Left ventricle myocardium inferior (tissue), 1 donor: ENCODE results near the gene PLEKHB2. TPM values are rescaled to one million over a fixed set of nuclear protein-coding genes. Genes with fewer than 3 reads are reported as not detected.
"Not testable (repeated sequence)": the region's sequence is repeated elsewhere in the genome, so short reads cannot be mapped to it uniquely, and the experiment has no call there.

Experiments used
- DNase-seq: peaks from one replicate; pipeline ENCODE4 v3.0.0-alpha.2; 2020
- H3K27ac ChIP-seq: fragments of 200-600 bp; replicated peaks from 2 replicates; pipeline ENCODE4 v1.8.0; 2021
- H3K27me3 ChIP-seq: fragments of 200-600 bp; 2 replicates; pipeline ENCODE4 v1.8.0; 2021; ENCODE audit warnings: low read depth
- H3K36me3 ChIP-seq: fragments of 200-600 bp; 2 replicates; pipeline ENCODE4 v1.8.0; 2021
- H3K4me1 ChIP-seq: fragments of 200-600 bp; 2 replicates; pipeline ENCODE4 v1.8.0; 2021
- H3K4me3 ChIP-seq: fragments of 200-600 bp; 2 replicates; pipeline ENCODE4 v1.8.0; 2021; ENCODE audit warnings: mild to moderate bottlenecking, moderate library complexity
- H3K9me3 ChIP-seq: fragments of 200-600 bp; replicated peaks from 2 replicates; pipeline ENCODE4 v1.8.0; 2021
- intact Hi-C: fragments of 100-400 bp; cut with micrococcal nuclease; formaldehyde crosslinking; loops from one replicate; pipeline ENCODE4 v1.11.0; 2022
- total RNA-seq: library from RNA; stranded (reverse); fragmentation: NEBNext Ultra II Directional; extraction: Animal tissue kit (Norgen Biotek cat#: 25700); gene quantifications from one replicate; pipeline ENCODE4 v1.2.1, GENCODE V29; 2021
- TF ChIP-seq, protein P1 (sequence below): fragments of 200-600 bp; IDR thresholded peaks from 2 replicates; pipeline ENCODE4 v1.8.0; 2021; ENCODE audit warnings: antibody characterized with exemption, mild to moderate bottlenecking, borderline replicate concordance
- donor health status: DM: no; HTN: yes; CAD: no; lungs with severe emphysema.

Gene PLEKHB2
- total RNA-seq, 1 donor from 2014 or later = 42.9 TPM

DNA sequence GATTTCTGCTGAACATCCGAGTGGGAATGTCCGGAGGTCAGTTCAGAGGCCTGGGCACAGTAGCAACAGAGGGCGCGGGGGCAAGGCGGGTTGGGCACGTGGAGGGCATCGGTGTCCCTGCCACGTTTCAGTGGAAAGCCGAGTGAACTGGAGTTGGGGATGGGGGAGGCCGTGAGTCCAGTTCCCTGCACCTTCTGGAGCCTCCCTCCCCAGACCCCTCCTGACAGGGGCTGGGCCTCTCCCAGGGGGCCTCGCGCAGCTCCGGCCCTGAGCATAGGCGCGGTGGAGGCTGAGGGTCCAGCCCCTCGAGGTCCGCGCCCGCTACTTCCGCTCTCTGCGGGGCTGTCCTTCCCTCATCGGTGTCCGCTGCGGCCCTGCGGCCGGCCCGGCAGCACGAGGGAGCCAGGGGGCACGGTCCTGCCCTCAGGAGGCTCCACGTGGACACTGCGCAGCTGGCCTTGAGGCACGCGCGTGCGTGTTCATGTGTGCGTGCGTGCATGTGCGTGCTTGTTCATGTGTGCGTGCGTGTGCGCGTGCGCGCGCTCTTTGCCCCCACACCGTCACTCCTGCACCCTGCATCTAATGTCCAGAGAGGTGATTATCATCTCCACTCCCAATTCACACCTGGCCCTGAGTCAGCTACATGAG lies 50.2 kb downstream of the PLEKHB2 start:
- no peak overlapping the region for H3K27ac ChIP-seq
- H3K27me3 ChIP-seq = no peaks in the 10 kb centered on the region
- no peaks in the 10 kb centered on the region for H3K9me3 ChIP-seq
- H3K36me3 ChIP-seq = peaks cover 9% of the 10 kb centered on the region
- no peak for DNase-seq
- H3K4me3 ChIP-seq = no peak overlapping the region
- H3K4me1 ChIP-seq = no peaks in the 10 kb centered on the region
- TF ChIP-seq, protein P1, sequence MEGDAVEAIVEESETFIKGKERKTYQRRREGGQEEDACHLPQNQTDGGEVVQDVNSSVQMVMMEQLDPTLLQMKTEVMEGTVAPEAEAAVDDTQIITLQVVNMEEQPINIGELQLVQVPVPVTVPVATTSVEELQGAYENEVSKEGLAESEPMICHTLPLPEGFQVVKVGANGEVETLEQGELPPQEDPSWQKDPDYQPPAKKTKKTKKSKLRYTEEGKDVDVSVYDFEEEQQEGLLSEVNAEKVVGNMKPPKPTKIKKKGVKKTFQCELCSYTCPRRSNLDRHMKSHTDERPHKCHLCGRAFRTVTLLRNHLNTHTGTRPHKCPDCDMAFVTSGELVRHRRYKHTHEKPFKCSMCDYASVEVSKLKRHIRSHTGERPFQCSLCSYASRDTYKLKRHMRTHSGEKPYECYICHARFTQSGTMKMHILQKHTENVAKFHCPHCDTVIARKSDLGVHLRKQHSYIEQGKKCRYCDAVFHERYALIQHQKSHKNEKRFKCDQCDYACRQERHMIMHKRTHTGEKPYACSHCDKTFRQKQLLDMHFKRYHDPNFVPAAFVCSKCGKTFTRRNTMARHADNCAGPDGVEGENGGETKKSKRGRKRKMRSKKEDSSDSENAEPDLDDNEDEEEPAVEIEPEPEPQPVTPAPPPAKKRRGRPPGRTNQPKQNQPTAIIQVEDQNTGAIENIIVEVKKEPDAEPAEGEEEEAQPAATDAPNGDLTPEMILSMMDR = no peak
- intact Hi-C loops = loop anchor here (10.0 kb wide), 1 partner anchor 179 kb away; no protein-coding TSS in a partner anchor

DNA sequence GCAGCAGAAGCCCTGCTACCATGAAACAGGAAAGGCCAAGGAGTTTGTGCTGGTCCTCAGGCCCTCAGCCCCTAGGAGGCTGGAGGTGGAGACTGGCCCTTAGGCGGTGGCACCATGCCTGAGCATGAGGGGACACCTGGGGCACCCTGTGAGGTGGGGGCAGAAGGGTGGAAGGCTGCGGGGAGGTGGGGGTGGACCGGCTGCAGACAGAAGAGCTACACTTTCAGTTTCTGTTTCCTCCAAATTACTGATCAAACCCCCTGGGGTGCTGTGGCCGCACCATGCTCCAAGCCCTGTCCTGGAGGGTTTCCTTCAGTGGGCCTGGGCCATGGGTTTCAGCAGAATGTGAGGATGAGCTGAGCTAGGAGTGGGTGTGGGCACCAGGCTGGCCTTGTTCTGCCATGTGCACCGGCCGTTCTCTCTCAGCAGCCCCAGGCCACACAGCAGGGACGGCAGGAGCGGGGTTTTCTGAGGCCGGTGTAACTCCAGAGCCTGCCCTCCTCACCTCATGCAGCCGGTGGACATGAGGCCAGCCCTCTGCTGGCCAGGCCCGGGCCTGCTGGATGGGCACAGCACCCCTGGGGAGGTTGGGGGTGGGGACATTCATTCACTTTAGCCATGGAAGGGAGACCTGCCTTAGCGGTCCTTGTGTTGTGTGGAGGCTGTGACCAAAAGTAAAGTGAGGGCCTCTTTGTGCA lies 51.5 kb downstream of the PLEKHB2 start:
- Histone ChIP-seq H3K4me1 (no peaks in the 10 kb centered on the region), H3K36me3 (no peaks in the 10 kb centered on the region), H3K27ac (no peak overlapping the region), H3K9me3 (no peaks in the 10 kb centered on the region), H3K27me3 (no peaks in the 10 kb centered on the region), H3K4me3 (no peak overlapping the region)
- DNase-seq = no peak
- TF ChIP-seq, protein P1 = no peak
- intact Hi-C loops = loop anchor here (10.0 kb wide), 1 partner anchor 178 kb away; no protein-coding TSS in a partner anchor

DNA sequence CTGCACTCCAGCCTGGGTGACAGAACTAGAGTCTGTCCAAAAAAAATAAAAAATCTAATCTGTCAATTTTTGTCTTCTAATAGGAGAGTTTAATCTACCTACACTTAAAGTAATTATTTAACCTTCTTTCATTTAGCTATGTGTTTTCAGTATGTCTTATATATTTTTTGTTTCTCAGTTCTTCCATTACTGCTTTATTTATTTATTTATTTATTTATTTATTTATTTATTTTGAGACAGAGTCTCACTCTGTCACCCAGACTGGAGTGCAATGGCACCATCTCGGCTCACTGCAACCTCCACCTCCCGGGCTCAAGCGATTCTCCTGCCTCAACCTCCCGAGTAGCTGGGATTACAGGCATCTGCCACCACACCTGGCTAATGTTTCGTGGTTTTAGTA lies 60.4 kb downstream of the PLEKHB2 start:
- intact Hi-C loops = not testable (repeated sequence)

DNA sequence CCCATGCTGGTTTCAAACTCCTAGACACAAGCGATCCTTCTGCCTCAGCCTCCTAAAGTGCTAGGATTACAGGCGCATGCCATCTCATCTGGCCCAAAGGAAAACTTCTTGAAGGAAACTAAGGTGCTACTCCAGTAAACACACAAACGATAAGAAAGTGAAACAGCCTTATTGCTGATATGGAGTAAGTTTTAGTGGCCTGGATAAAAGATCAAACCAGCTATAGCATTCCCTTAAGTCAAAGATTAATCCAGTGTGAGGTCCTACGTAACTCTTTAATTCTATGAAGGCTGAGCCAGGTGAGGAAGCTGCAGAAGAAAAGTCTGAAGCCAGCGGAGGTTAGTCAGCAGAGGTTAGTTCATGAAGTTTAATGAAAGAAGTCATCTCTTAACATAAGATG lies 63.4 kb downstream of the PLEKHB2 start:
- TF ChIP-seq, protein P1 = no peak

More for the DNA sequence above, 60.4 kb downstream of the PLEKHB2 start:
- peaks cover 18% of the 10 kb centered on the region for H3K27me3 ChIP-seq
- H3K36me3 ChIP-seq, H3K27ac ChIP-seq, H3K4me1 ChIP-seq, H3K9me3 ChIP-seq, H3K4me3 ChIP-seq, DNase-seq: not testable (repeated sequence)

DNA sequence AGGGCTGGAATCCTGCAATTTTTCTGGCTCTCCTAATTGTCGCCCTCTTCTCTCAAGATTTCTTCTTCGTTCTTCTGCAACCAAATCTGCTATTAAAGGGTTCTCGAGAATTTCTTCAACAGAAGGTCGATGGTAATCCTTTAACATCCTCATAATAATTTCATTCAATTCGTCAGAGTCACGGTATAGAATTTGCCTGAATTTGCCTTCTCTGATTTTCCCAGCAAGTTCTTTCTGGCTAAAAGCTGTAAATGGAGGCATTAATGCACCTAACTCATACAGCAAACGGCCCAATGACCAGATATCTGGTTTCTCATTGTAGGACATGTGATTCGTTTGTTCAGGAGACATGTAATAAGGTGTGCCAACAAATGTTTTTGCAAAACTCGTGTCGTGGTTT lies 72.9 kb downstream of the PLEKHB2 start:
- not testable (repeated sequence) for DNase-seq

More for the DNA sequence above, 63.4 kb downstream of the PLEKHB2 start:
- DNase-seq = no peak
- Histone ChIP-seq H3K4me1 (no peaks in the 10 kb centered on the region), H3K27me3 (peaks cover 45% of the 10 kb centered on the region), H3K9me3 (no peaks in the 10 kb centered on the region), H3K4me3 (no peak overlapping the region), H3K36me3 (no peaks in the 10 kb centered on the region), H3K27ac (no peak overlapping the region)
- intact Hi-C loops = no loop called here

DNA sequence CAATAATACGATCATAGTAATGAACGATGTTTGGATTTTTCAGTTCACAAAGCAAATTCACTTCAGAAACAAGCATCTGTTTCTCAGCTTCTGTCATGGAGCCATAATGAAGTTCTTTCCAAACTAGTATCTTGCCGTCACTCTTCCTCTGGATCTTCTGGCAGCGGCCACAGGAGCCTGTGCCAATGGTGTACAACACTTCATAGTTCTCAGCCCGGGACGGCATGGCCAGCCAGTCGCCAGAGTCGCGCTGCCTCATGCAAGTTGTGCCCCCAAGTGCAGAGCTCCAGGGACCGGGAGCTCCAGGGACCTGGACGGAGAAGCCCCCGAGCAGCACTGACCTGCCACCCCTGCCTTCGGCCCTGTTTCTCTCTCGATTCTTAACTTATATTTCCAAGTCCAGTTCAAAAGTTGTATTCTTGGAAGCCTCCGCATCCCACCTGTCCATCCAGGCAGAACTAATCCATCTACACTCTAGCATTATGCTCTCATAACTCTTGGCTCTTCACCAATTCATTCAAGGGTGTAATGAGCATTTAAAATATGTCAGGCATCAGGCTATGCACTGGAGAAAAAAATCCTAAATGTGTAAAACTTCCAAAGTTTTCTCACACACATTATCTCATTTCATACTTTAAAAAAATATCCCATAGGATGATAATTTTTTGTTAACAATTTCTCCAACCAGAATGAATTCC lies 73.7 kb downstream of the PLEKHB2 start:
- H3K4me3 ChIP-seq, H3K9me3 ChIP-seq, H3K27ac ChIP-seq, H3K4me1 ChIP-seq, intact Hi-C loops, H3K36me3 ChIP-seq, DNase-seq: not testable (repeated sequence)
- H3K27me3 ChIP-seq = peaks cover 54% of the 10 kb centered on the region

More for the DNA sequence above, 72.9 kb downstream of the PLEKHB2 start:
- H3K4me1 ChIP-seq, H3K27ac ChIP-seq, H3K36me3 ChIP-seq, H3K9me3 ChIP-seq, intact Hi-C loops, H3K4me3 ChIP-seq: not testable (repeated sequence)
- peaks cover 60% of the 10 kb centered on the region for H3K27me3 ChIP-seq

DNA sequence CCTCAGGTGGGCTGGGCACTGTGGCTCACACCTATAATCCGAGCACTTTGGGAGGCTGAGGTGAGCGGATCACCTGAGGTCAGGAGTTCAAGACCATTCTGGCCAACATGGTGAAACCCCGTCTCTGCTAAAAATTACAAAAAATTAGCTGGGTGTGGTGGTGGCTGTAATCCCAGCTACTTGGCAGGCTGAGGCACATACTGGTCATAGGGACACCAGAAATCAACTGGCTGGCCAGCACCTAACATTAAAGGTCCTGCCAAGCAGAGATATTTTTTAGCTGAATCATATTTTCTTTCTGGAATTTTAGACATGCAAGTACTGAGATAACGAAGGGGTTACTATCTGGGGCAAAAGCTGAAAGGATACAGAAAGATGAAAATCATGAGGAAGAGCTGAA lies 76.3 kb downstream of the PLEKHB2 start:
- H3K4me3 ChIP-seq, intact Hi-C loops, H3K27ac ChIP-seq, H3K36me3 ChIP-seq, DNase-seq, H3K9me3 ChIP-seq, H3K4me1 ChIP-seq: not testable (repeated sequence)
- peaks cover 32% of the 10 kb centered on the region for H3K27me3 ChIP-seq

DNA sequence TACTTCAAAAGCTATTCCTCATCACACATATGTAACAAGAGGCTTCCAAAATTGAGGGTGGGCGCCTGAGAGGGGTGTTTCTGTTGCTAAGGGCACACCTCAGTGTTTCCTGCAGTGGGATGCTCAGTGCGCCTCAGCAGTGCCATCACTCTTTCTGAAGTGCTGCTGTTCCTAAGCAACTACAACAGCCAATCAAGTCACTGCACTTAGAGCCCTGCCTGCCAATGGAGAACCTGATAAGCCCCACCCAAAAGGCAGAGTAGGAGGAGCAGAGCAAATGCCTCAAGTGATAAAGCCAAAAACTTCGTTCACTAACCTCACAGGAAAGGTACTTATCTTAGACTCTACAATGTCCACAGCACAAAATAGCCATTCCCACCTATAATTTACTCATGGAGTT lies 88.3 kb downstream of the PLEKHB2 start:
- H3K36me3 ChIP-seq, H3K9me3 ChIP-seq, H3K27ac ChIP-seq, H3K4me1 ChIP-seq, intact Hi-C loops, DNase-seq, H3K4me3 ChIP-seq: not testable (repeated sequence)
- peaks cover 67% of the 10 kb centered on the region for H3K27me3 ChIP-seq

DNA sequence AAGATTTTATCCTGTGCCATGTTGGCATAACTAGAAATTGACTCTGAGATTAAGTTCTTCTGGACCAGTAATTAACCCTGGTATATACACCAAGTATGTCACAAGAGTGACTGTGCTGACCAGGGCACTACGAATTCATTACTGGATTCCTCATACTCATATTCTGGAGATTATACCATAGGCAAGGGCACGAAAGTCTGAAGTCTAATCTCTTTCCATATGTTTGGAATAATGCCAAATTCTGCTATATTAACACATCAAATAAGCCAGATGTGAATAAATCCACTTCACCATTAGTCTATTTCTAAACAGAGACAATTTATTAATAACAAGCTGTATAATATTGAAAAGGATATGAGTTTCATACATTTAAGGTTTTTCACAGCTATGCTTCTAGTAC lies 91.0 kb downstream of the PLEKHB2 start:
- H3K27me3 ChIP-seq = peaks cover 74% of the 10 kb centered on the region
- H3K4me3 ChIP-seq, H3K4me1 ChIP-seq, intact Hi-C loops, DNase-seq, H3K9me3 ChIP-seq, H3K27ac ChIP-seq, H3K36me3 ChIP-seq: not testable (repeated sequence)
